IPS-20b (cell line): ENCODE data around the gene PRPF19.

Experiments used
- H3K27ac ChIP-seq: one replicate; pipeline ENCODE4 v1.5.1; 2013; ENCODE audit warnings: low read length
- H3K27me3 ChIP-seq: 2 replicates; pipeline ENCODE4 v1.6.1; 2013; ENCODE audit warnings: mild to moderate bottlenecking, low read length, inconsistent platforms; ENCODE audit not compliant: insufficient read depth
- H3K36me3 ChIP-seq: 2 replicates; pipeline ENCODE4 v1.6.1; 2013; ENCODE audit warnings: low read depth, mild to moderate bottlenecking, inconsistent platforms, low read length, moderate library complexity; ENCODE audit not compliant: insufficient read depth
- H3K4me1 ChIP-seq: 2 replicates; pipeline ENCODE4 v1.6.1; 2013; ENCODE audit warnings: mild to moderate bottlenecking, control low read depth, inconsistent platforms, low read length, moderate library complexity; ENCODE audit not compliant: insufficient read depth
- H3K4me3 ChIP-seq: 2 replicates; pipeline ENCODE4 v1.5.1; 2013; ENCODE audit warnings: mild to moderate bottlenecking, low read length, inconsistent platforms
- H3K9ac ChIP-seq: 2 replicates; pipeline ENCODE4 v1.6.1; 2013; ENCODE audit warnings: low read depth, mild to moderate bottlenecking, inconsistent platforms, low read length, moderate library complexity
- H3K9me3 ChIP-seq: 2 replicates; pipeline ENCODE4 v1.6.1; 2013; ENCODE audit warnings: mild to moderate bottlenecking, low read depth, low read length, inconsistent platforms; ENCODE audit not compliant: insufficient read depth

PRPF19 gene

GRCh38 chr11:60919956-60920355, 13.6 kb upstream of the PRPF19 start:
- Histone ChIP-seq H3K9ac (no peak overlapping the region), H3K9me3 (no peaks in the 10 kb centered on the region)

GRCh38 chr11:60919320-60919719, 12.9 kb upstream of the PRPF19 start:
- H3K36me3 ChIP-seq: peaks cover 28% of the 10 kb centered on the region
- no peak overlapping the region for H3K4me3 ChIP-seq
- no peaks in the 10 kb centered on the region for H3K9me3 ChIP-seq
- H3K9ac ChIP-seq: no peak overlapping the region
- peaks cover 17% of the 10 kb centered on the region for H3K4me1 ChIP-seq
- H3K27ac ChIP-seq: no peak overlapping the region
- H3K27me3 ChIP-seq: peaks cover 5% of the 10 kb centered on the region; the same call in 1 of the 2 replicates

More at GRCh38 chr11:60919956-60920355, 13.6 kb upstream of the PRPF19 start:
- Histone ChIP-seq H3K27me3 (peaks cover 3% of the 10 kb centered on the region; the same call in 1 of the 2 replicates), H3K4me1 (peaks cover 16% of the 10 kb centered on the region), H3K36me3 (peaks cover 28% of the 10 kb centered on the region), H3K4me3 (no peak overlapping the region), H3K27ac (no peak overlapping the region)

DNA sequence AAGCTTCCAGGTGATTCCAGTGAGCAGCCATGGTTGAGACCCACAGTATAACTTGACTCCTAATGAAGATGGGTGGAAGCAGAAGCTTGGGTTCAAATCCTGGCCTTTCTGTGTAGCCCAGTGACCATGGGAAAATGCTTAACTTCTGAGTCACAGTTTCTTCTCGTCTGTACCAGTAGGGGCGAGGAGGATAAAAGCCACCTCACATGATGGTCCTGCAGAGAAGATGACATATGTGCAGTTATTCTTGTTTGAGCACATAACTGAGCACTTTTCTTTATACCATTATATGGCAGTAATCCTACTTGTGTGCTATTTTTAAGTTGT, 12.5 kb upstream of the PRPF19 start:
- Histone ChIP-seq H3K4me1 (peaks cover 14% of the 10 kb centered on the region), H3K36me3 (peaks cover 28% of the 10 kb centered on the region), H3K9ac (no peak overlapping the region), H3K9me3 (no peaks in the 10 kb centered on the region), H3K27ac (no peak overlapping the region), H3K4me3 (no peak overlapping the region), H3K27me3 (peaks cover 5% of the 10 kb centered on the region; the same call in 1 of the 2 replicates)

- Histone ChIP-seq H3K36me3 (peaks cover 28% of the 10 kb centered on the region), H3K4me3 (no peak overlapping the region), H3K4me1 (peaks cover 15% of the 10 kb centered on the region), H3K27ac (no peak overlapping the region), H3K9me3 (no peaks in the 10 kb centered on the region), H3K27me3 (peaks cover 5% of the 10 kb centered on the region; the same call in 1 of the 2 replicates), H3K9ac (no peak overlapping the region)
These were observed 12.0 kb upstream of the PRPF19 start for GRCh38 chr11:60918251-60918938.

DNA sequence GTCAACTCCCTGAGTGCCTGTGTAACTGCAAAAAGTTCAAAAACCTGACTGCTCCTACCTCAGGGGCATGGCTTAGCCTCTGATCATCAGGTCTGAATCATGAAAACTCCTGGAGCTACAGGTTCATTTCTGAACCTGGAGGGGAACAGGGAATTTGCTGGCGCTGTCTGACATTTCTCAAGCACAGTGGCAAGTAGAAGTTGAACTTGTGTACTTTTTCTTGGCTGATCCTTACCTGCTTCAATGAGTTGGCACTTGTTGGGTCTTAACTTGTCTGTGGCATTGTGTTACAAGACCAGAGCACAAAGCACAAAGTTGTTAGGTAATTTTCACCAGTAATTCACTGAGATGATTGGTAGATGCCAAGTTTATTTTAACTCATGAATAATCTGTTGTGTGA, 10.9 kb upstream of the PRPF19 start:
- H3K9me3 ChIP-seq: no peaks in the 10 kb centered on the region
- H3K4me1 ChIP-seq: peaks cover 20% of the 10 kb centered on the region
- no peak overlapping the region for H3K4me3 ChIP-seq
- peaks cover 7% of the 10 kb centered on the region; the same call in 1 of the 2 replicates for H3K27me3 ChIP-seq
- no peak overlapping the region for H3K27ac ChIP-seq
- H3K36me3 ChIP-seq: peaks cover 28% of the 10 kb centered on the region
- H3K9ac ChIP-seq: no peak overlapping the region

DNA sequence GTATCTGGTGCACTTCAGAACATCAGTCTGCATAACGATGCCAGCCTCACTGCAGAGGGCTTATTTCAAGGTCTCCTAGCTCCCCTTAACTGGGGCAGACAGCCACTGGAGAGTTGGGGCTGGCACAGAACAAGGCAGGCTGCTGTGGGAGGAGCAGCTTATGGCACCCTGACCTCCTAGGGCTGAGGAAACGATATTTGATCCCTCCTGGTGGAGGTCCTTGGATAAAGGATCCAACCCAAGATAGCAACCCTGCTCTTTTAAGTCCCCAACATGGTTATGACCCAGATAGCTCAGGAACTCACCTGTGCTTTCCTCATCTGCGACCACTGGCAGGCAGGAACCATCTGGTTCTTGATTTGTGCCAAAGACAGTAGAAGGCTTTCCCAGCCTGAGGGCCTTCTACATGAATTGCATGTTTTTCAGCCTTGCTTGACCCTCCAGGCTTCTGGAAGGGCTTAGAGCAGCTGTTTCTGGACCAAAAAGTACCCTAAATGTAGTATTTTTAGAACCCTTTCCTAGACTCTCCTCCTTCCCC, 10.4 kb upstream of the PRPF19 start:
- Histone ChIP-seq H3K9ac (peak overlapping the region; percentile 20; the same call in 1 of the 2 replicates), H3K36me3 (peaks cover 26% of the 10 kb centered on the region), H3K4me1 (peaks cover 20% of the 10 kb centered on the region), H3K27me3 (peaks cover 13% of the 10 kb centered on the region), H3K9me3 (no peaks in the 10 kb centered on the region), H3K27ac (no peak overlapping the region), H3K4me3 (no peak overlapping the region)

- Histone ChIP-seq H3K27ac (no peak overlapping the region), H3K36me3 (peaks cover 12% of the 10 kb centered on the region), H3K9ac (peak overlapping the region; percentile 80; the same call in 1 of the 2 replicates), H3K9me3 (no peaks in the 10 kb centered on the region), H3K4me1 (peaks cover 20% of the 10 kb centered on the region), H3K27me3 (peaks cover 23% of the 10 kb centered on the region), H3K4me3 (peak overlapping the region; percentile 68)
These were observed 9.0 kb upstream of the PRPF19 start for GRCh38 chr11:60915248-60915914.

GRCh38 chr11:60914633-60915247, 8.4 kb upstream of the PRPF19 start:
- Histone ChIP-seq H3K36me3 (peaks cover 6% of the 10 kb centered on the region; the same call in 1 of the 2 replicates), H3K27ac (no peak overlapping the region), H3K4me3 (peak overlapping the region; percentile 68), H3K9me3 (no peaks in the 10 kb centered on the region), H3K4me1 (peaks cover 20% of the 10 kb centered on the region), H3K27me3 (peaks cover 29% of the 10 kb centered on the region), H3K9ac (peak overlapping the region; percentile 80; the same call in 1 of the 2 replicates)

DNA sequence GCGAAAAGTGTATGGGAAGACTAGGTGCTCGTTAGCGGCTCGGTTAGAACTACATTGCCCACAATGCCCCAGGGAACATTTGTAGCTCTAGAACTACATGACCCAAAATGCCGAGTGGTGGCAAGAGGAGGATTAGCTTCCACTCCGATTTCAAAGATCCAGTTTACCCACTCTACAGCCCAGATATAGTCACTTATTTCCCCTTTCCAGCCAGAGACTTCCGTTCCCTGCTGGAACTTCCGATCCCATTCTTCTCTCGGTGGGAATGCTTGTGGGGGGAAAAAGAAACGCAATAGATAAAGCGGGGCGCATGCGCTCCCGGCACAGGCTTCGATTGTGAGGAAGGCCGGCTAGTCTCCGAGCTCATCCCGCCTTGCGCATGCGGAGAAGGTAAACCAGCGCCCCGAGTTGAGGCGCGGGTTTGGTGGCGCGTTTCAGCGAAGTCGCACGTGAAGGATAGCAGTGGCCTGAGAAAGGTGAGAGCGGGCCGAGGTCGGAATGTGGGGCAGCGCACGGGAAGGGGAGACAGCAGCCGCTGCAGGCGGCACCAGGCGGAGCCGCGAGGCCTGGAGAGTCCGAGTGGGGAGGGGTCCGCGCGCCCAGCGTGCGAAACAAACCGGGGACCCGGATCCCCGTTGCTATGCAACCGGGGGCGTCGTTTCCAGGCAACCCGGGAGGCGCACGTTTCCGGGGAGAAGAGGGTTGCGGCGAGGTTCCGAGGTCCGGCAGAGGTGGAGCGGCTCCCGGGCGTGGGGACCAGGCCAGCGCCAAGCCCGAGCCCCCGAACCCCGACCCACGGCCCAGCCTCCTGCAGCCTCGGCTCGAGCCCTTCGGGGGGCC, 7.6 kb upstream of the PRPF19 start, which contains the start of gene TMEM109:
Gene TMEM109, plus strand, starts transcription at position 366 of the 840 bp plus-strand sequence. CDS start 5,536 bp downstream, outside the sequence.
- Histone ChIP-seq H3K4me3 (peak within 1 kb of the TSS; percentile 68), H3K36me3 (no peaks in the 10 kb centered on the region; the same call in 1 of the 2 replicates), H3K9me3 (no peaks in the 10 kb centered on the region), H3K27me3 (peaks cover 35% of the 10 kb centered on the region), H3K4me1 (peaks cover 20% of the 10 kb centered on the region), H3K27ac (peak within 1 kb of the TSS; percentile 62), H3K9ac (peak within 1 kb of the TSS; percentile 80)

DNA sequence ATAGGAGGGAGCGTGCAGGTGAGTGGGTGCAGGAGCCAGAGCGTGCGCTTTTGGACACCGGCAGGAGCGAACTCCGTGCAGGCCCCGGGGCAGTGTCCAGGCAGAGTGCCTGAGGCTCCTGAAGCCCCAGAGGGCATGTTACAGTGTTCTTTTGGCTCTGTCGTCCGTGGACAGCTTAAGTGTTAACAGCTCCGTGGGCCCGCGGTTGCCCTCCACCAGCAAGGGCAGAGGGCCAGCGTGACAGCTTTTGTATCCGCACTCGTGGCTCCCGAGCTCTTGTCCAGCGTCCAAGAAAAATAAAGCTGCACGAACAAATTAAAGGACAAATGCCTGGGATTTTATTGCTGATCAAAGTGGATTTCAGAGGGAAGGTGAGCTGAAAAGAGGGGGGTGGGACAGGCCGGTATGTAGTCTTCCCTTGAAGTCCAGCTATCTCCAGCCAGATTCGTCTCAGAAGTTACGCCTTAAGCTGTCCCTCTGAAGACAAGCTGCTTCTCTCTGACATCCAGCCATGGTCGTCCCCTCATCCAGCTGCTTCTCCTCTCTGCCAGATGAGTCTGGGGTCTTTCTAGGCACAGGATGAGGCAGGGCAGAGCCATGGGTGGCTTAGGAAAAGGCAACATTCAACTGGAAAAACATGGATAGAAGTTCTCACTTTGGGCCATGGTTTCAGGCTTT, 6.6 kb upstream of the PRPF19 start:
- H3K4me1 ChIP-seq: peaks cover 20% of the 10 kb centered on the region
- H3K27me3 ChIP-seq: peaks cover 45% of the 10 kb centered on the region
- H3K4me3 ChIP-seq: peak overlapping the region; percentile 68; the same call in 1 of the 2 replicates
- no peaks in the 10 kb centered on the region; the same call in 1 of the 2 replicates for H3K36me3 ChIP-seq
- H3K27ac ChIP-seq: peak overlapping the region; percentile 21
- H3K9me3 ChIP-seq: no peaks in the 10 kb centered on the region
- H3K9ac ChIP-seq: peak overlapping the region; percentile 80; the same call in 1 of the 2 replicates
